Gastrocnemius medialis (tissue), 4 donors: ENCODE data around the gene TNFRSF12A. TPM values are rescaled to one million over a fixed set of nuclear protein-coding genes. Genes with fewer than 3 reads are reported as not detected.

Source experiments
- ATAC-seq, 2 donors: fragments of 150-250 bp; one replicate each; pipeline ENCODE4 v1.9.1; 2016
- DNase-seq, 2 donors: peaks; one replicate each; pipeline ENCODE4 v3.0.0-alpha.2; 2019
- H3K27ac ChIP-seq, 4 donors: fragments of 200-600 bp; sonication (generic); 1 replicate in 1 of 4; 2 replicates in 3 of 4; pipeline ENCODE4 v1.5.1; 2016 to 2018; ENCODE audit warnings: mild to moderate bottlenecking in 2 of 4, moderate library complexity in 1 of 4
- H3K27me3 ChIP-seq, 3 donors: fragments of 200-600 bp; sonication (generic) in 2 of 3; 1 replicate in 1 of 3; 2 replicates in 2 of 3; pipeline versions ENCODE4 v1.5.1 to v1.6.0; 2016 to 2019; ENCODE audit warnings: mild to moderate bottlenecking in 1 of 3, moderate library complexity in 1 of 3
- H3K36me3 ChIP-seq, 2 donors: fragments of 200-600 bp; sonication (generic) in 1 of 2; one replicate each; pipeline ENCODE4 v1.5.1; 2017 to 2018
- H3K4me1 ChIP-seq, 2 donors: fragments of 200-600 bp; sonication (generic) in 1 of 2; one replicate each; pipeline ENCODE4 v1.5.1; 2016 to 2017; ENCODE audit warnings: mild to moderate bottlenecking in 2 of 2
- H3K4me3 ChIP-seq, 4 donors: fragments of 200-600 bp; sonication (generic) in 3 of 4; 1 replicate in 1 of 4; 2 replicates in 3 of 4; pipeline ENCODE4 v1.5.1; 2016 to 2019; ENCODE audit warnings: mild to moderate bottlenecking in 2 of 4
- H3K9me3 ChIP-seq, 3 donors: fragments of 200-600 bp; sonication (generic) in 2 of 3; 1 replicate in 1 of 3; 2 replicates in 2 of 3; pipeline ENCODE4 v1.5.1; 2016 to 2019
- CTCF ChIP-seq, 5 experiments: fragments of 450-650 bp in 3 of 5; fragments of 200-600 bp in 2 of 5; sonication (generic) in 2 of 5; IDR thresholded peaks in 4 of 5; conservative IDR thresholded peaks in 1 of 5; 1 replicate in 4 of 5; 2 replicates in 1 of 5; pipeline ENCODE4 v1.5.1; 2016 to 2019; ENCODE audit warnings: antibody characterized with exemption in 5 of 5, mild to moderate bottlenecking in 3 of 5, moderate library complexity in 3 of 5
- POLR2A ChIP-seq, 2 donors: fragments of 450-650 bp; IDR thresholded peaks; one replicate each; pipeline ENCODE4 v1.6.1; 2017; ENCODE audit warnings: antibody characterized with exemption in 2 of 2, mild to moderate bottlenecking in 2 of 2, moderate library complexity in 2 of 2
- in situ Hi-C, 4 donors: fragments of 200-750 bp; cut with MboI; loops; one replicate each; pipeline versions ENCODE4 v1.15.0 to v1.8.0; 2017; ENCODE audit warnings: low sequenced_read_pairs in 4 of 4
- intact Hi-C: fragments of 100-400 bp; cut with DNase I; formaldehyde crosslinking; loops from one replicate; pipeline ENCODE4 v1.15.1; 2023; ENCODE audit warnings: low total_unique reads
- total RNA-seq, 4 donors: library from RNA; depleted of rRNA; stranded (reverse); fragments of >200 nt; gene quantifications; one replicate each; pipeline versions ENCODE4 v1.1.0 to v1.2.3, GENCODE V29; 2016

Gene TNFRSF12A
- total RNA-seq, 4 donors from 2014 or later = 34.0 to 161 (median 85.5) TPM

- H3K27me3 ChIP-seq = no peaks in the 10 kb centered on the region
- no peak for TF ChIP-seq POLR2A (IDR thresholded peaks at IDR 0.05)
- no peak for TF ChIP-seq CTCF (IDR thresholded peaks at IDR 0.05 in 4 of 5, conservative IDR thresholded peaks at IDR 0.05 in 1 of 5)
- H3K9me3 ChIP-seq = no peaks in the 10 kb centered on the region
- intact Hi-C loops (no loop called here), in situ Hi-C loops (no loop called here)
- DNase-seq (no peak), ATAC-seq (no peak)
- H3K4me1 ChIP-seq = peaks cover 20 to 23% of the 10 kb centered on the region in 2 donors
- no peak overlapping the region for H3K4me3 ChIP-seq
- H3K27ac ChIP-seq = no peak overlapping the region
- H3K36me3 ChIP-seq = no peaks in the 10 kb centered on the region
Observed at GRCh38 chr16:2987833-2988232, 32.3 kb upstream of the TNFRSF12A start.

GRCh38 chr16:2988590-2989099 is 31.5 kb upstream of the TNFRSF12A start:
- Histone ChIP-seq H3K27ac (no peak overlapping the region), H3K4me3 (no peak overlapping the region), H3K9me3 (no peaks in the 10 kb centered on the region), H3K27me3 (no peaks in the 10 kb centered on the region), H3K36me3 (no peaks in the 10 kb centered on the region), H3K4me1 (peaks cover 20 to 23% of the 10 kb centered on the region in 2 donors)
- no peak for TF ChIP-seq CTCF (IDR thresholded peaks at IDR 0.05 in 4 of 5, conservative IDR thresholded peaks at IDR 0.05 in 1 of 5)
- no peak for TF ChIP-seq POLR2A (IDR thresholded peaks at IDR 0.05)
- DNase-seq = no peak
- in situ Hi-C loops = no loop called here
- intact Hi-C loops = no loop called here
- ATAC-seq = no peak

- H3K9me3 ChIP-seq = no peaks in the 10 kb centered on the region
- no peak for TF ChIP-seq CTCF (IDR thresholded peaks at IDR 0.05 in 4 of 5, conservative IDR thresholded peaks at IDR 0.05 in 1 of 5)
- TF ChIP-seq POLR2A (IDR thresholded peaks at IDR 0.05) = no peak
- intact Hi-C loops = no loop called here
- H3K4me3 ChIP-seq = no peak overlapping the region
- in situ Hi-C loops = no loop called here
- H3K36me3 ChIP-seq = no peaks in the 10 kb centered on the region
- no peaks in the 10 kb centered on the region for H3K27me3 ChIP-seq
- ATAC-seq (no peak), DNase-seq (no peak)
- peaks cover 2 to 9% of the 10 kb centered on the region in 2 donors for H3K4me1 ChIP-seq
- no peak overlapping the region for H3K27ac ChIP-seq
Observed at GRCh38 chr16:2990891-2991290, 29.3 kb upstream of the TNFRSF12A start.

- in situ Hi-C loops = no loop called here
- TF ChIP-seq CTCF (IDR thresholded peaks at IDR 0.05 in 4 of 5, conservative IDR thresholded peaks at IDR 0.05 in 1 of 5) (no peak), POLR2A (IDR thresholded peaks at IDR 0.05) (no peak)
- ATAC-seq = no peak
- intact Hi-C loops = no loop called here
- no peaks in the 10 kb centered on the region for H3K36me3 ChIP-seq
- H3K9me3 ChIP-seq = no peaks in the 10 kb centered on the region
- no peak overlapping the region for H3K27ac ChIP-seq
- no peak for DNase-seq
- H3K4me3 ChIP-seq = no peak overlapping the region
- H3K4me1 ChIP-seq = peaks cover 0 to under 1% of the 10 kb centered on the region in 2 donors
- H3K27me3 ChIP-seq = no peaks in the 10 kb centered on the region
Observed at GRCh38 chr16:2991566-2992261, 28.5 kb upstream of the TNFRSF12A start.
